HG02973 (cell line): ENCODE results near the gene NF2.

Experiments
- ATAC-seq: cut with Tn5 transposase; IDR thresholded peaks from one replicate; pipeline ENCODE4 v1.9.1; 2021; ENCODE audit warnings: moderate library complexity; ENCODE audit not compliant: unreplicated experiment

The NF2 gene

GRCh38 chr22:29661336-29661735, 57.9 kb downstream of the NF2 start:
- ATAC-seq, result no peak

- ATAC-seq, result no peak
These were observed 59.9 kb downstream of the NF2 start for GRCh38 chr22:29663180-29663821.

- ATAC-seq, result no peak
These were observed 62.1 kb downstream of the NF2 start for GRCh38 chr22:29665486-29665885.

- ATAC-seq, result no peak
These were observed 65.2 kb downstream of the NF2 start for GRCh38 chr22:29668673-29669072.

GRCh38 chr22:29670626-29671025, 67.2 kb downstream of the NF2 start:
- no peak for ATAC-seq

- no peak for ATAC-seq
These were observed 70.1 kb downstream of the NF2 start for GRCh38 chr22:29673361-29674066.

- ATAC-seq, result no peak
These were observed 70.7 kb downstream of the NF2 start for GRCh38 chr22:29674121-29674520.

- no peak for ATAC-seq
These were observed 75.9 kb downstream of the NF2 start for GRCh38 chr22:29679316-29679715.

- ATAC-seq, result no peak
These were observed 80.1 kb downstream of the NF2 start for GRCh38 chr22:29683536-29683935.

GRCh38 chr22:29684244-29684643, 80.8 kb downstream of the NF2 start:
- no peak for ATAC-seq

- no peak for ATAC-seq
These were observed 85.9 kb downstream of the NF2 start for GRCh38 chr22:29689206-29689879.

- no peak for ATAC-seq
These were observed 86.4 kb downstream of the NF2 start for GRCh38 chr22:29689880-29690213.

- ATAC-seq, result no peak
These were observed 87.0 kb downstream of the NF2 start for GRCh38 chr22:29690476-29690875.

- ATAC-seq, result no peak
These were observed 88.3 kb downstream of the NF2 start for GRCh38 chr22:29691636-29692326.

GRCh38 chr22:29692327-29692640, 88.9 kb downstream of the NF2 start:
- ATAC-seq, result no peak

GRCh38 chr22:29693161-29693560, 89.7 kb downstream of the NF2 start:
- ATAC-seq, result no peak

GRCh38 chr22:29693671-29694070, 90.2 kb downstream of the NF2 start:
- ATAC-seq, result no peak

- no peak for ATAC-seq
These were observed 91.9 kb downstream of the NF2 start for GRCh38 chr22:29695129-29695926.

GRCh38 chr22:29697853-29698598, 94.6 kb downstream of the NF2 start:
- no peak for ATAC-seq

GRCh38 chr22:29700206-29700899, 96.9 kb downstream of the NF2 start:
- no peak for ATAC-seq
